HK-2 (cell line): ENCODE results near the gene SLC31A1.

Experiments
- DNase-seq: peaks from one replicate; pipeline ENCODE4 v3.0.0-alpha.2; 2018; ENCODE audit not compliant: unreplicated experiment

Gene SLC31A1

GRCh38 chr9:113302792-113303418, 81.6 kb downstream of the SLC31A1 start, which contains the start of gene RNF183:
Gene RNF183 (minus strand): TSS chr9:113303376. CDS start chr9:113298184, 5,192 bp downstream.
- no peak for DNase-seq

- DNase-seq, result no peak
These were observed 85.2 kb downstream of the SLC31A1 start for GRCh38 chr9:113306566-113306965.

- DNase-seq, result peak; percentile 53
These were observed 86.1 kb downstream of the SLC31A1 start for GRCh38 chr9:113307396-113307975.

GRCh38 chr9:113309204-113309813, 88.0 kb downstream of the SLC31A1 start:
- no peak for DNase-seq

DNA sequence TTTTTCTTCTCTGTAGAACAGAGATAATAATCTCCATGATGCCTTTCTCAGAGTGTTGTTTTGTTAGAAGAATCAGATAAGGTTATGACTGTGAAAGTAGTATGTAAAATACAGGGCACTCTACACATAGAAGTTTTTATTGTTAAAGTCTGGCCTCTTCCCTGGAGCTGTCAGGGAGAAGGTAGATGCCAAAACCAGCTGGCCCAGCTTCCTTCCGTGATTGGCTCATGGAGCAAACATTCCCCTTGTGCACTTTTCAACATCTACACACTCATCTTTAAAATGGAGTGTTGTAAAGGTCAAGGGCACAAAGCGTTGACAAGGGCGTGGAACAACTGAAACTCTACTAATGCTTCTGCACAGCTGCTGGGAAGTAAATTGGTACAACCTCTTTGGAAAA, 89.2 kb downstream of the SLC31A1 start:
- no peak for DNase-seq

DNA sequence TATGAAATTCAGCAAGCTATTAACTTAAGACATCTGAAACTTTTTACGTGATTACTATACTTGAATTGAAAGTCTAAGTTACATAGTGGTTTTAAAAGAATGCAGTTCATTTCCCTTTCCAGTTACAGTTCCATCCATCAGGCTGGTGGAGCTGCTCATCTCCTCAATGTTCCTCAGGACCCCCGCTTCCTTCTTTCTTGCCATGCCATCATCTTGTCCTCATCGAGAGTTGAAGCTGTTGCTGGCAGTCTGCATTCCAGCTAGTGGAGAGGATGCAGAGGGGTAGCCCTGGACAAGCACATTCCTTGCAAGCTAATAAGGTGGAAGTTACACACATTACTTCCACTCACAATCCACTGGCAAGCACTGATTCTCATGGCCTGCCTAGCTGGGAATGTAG, 90.6 kb downstream of the SLC31A1 start:
- no peak for DNase-seq

GRCh38 chr9:113313261-113313660, 91.9 kb downstream of the SLC31A1 start:
- no peak for DNase-seq
